SK-N-DZ (cell line): ENCODE measurements around the gene INKA2.

Experiments used
- DNase-seq: peaks from one replicate; pipeline ENCODE4 v3.0.0-alpha.2; 2015; ENCODE audit warnings: low spot score
- small RNA-seq, 2 experiments: library from RNA; depleted of rRNA; stranded (forward); fragments of <200 nt; gene quantifications; one replicate each; pipeline ENCODE3, GENCODE V24; 2014

INKA2 gene

GRCh38 chr1:111704776-111705175, 34.4 kb downstream of the INKA2 start:
- no peak for DNase-seq

- no peak for DNase-seq
Measured at GRCh38 chr1:111704240-111704639, 35.0 kb downstream of the INKA2 start.

- no peak for DNase-seq
Measured at GRCh38 chr1:111702504-111703050, 36.6 kb downstream of the INKA2 start.

GRCh38 chr1:111699268-111699667, 39.9 kb downstream of the INKA2 start:
- no peak for DNase-seq

- no peak for DNase-seq
Measured at GRCh38 chr1:111696330-111696729, 42.9 kb downstream of the INKA2 start.

- DNase-seq: no peak
Measured at GRCh38 chr1:111695801-111696200, 43.4 kb downstream of the INKA2 start.

GRCh38 chr1:111691886-111692285, 47.3 kb downstream of the INKA2 start:
- DNase-seq: no peak

- DNase-seq: no peak
Measured at GRCh38 chr1:111690306-111690617, 48.9 kb downstream of the INKA2 start.

Small RNA genes within 50 kb of the gene (small RNA-seq; reads per million reads assigned to genes)
- gene INKA2: 0.21 to 0.31 reads per million in 2 experiments
